Right lobe of liver (tissue), 6 donors: ENCODE results near the gene XRCC4. TPM values are rescaled to one million over a fixed set of nuclear protein-coding genes. Genes with fewer than 3 reads are reported as not detected.

ENCODE experiments used
- ATAC-seq, 4 donors: fragments of 200-7000 bp; cut with Tn5 transposase; one replicate each; pipeline ENCODE4 v1.9.1; 2020; ENCODE audit warnings: mild to moderate bottlenecking in 4 of 4, moderate library complexity in 4 of 4
- DNase-seq, 3 donors: peaks; one replicate each; pipeline ENCODE4 v3.0.0-alpha.2; 2020
- H3K27ac ChIP-seq, 3 donors: fragments of 200-600 bp; one replicate each; pipeline ENCODE4 v1.8.0; 2022
- H3K27me3 ChIP-seq, 2 donors: fragments of 200-600 bp; one replicate each; pipeline ENCODE4 v1.8.0; 2022
- H3K36me3 ChIP-seq, 4 donors: fragments of 200-600 bp; sonication (generic) in 1 of 4; one replicate each; pipeline versions ENCODE4 v1.5.1 to v1.8.0; 2017 to 2022; ENCODE audit warnings: control low read depth in 1 of 4
- H3K4me1 ChIP-seq, 4 donors: fragments of 200-600 bp; sonication (generic) in 1 of 4; one replicate each; pipeline versions ENCODE4 v1.5.1 to v1.8.0; 2017 to 2022; ENCODE audit warnings: control low read depth in 1 of 4
- H3K4me3 ChIP-seq, 3 donors: fragments of 200-600 bp; one replicate each; pipeline ENCODE4 v1.8.0; 2022
- H3K9me3 ChIP-seq, 4 donors: fragments of 200-600 bp; sonication (generic) in 1 of 4; one replicate each; pipeline versions ENCODE4 v1.5.1 to v1.8.0; 2017 to 2022; ENCODE audit warnings: control low read depth in 1 of 4
- POLR2A ChIP-seq: fragments of 450-650 bp; IDR thresholded peaks from one replicate; pipeline ENCODE4 v1.6.1; 2017; ENCODE audit warnings: antibody characterized with exemption, mild to moderate bottlenecking
- WGBS: methylation state at CpG from one replicate; pipeline ENCODE4 v1.1.6; 2018; ENCODE audit warnings: low coverage, low lambda C conversion rate; ENCODE audit not compliant: insufficient coverage; ENCODE audit errors: missing lambda C conversion rate; 5-methylcytosine and 5-hydroxymethylcytosine counted together
- intact Hi-C, 2 donors: fragments of 100-400 bp; cut with DNase I; formaldehyde crosslinking; loops; one replicate each; pipeline versions ENCODE4 v1.11.2 to v1.14.1; 2022
- total RNA-seq, 6 experiments: library from RNA; depleted of rRNA in 2 of 6; stranded (reverse); fragments of >200 nt in 2 of 6; fragmentation: NEBNext Ultra II Directional in 3 of 6; extraction: Animal tissue kit (Norgen Biotek cat#: 25700) in 3 of 6; gene quantifications; one replicate each; pipeline versions ENCODE4 v1.1.0 to v1.2.4, GENCODE V29; 2016 to 2023
- TF ChIP-seq, protein P1 (sequence below), 4 donors: fragments of 200-600 bp in 3 of 4; fragments of 450-650 bp in 1 of 4; IDR thresholded peaks; one replicate each; pipeline versions ENCODE4 v1.5.1 to v1.8.0; 2016 to 2022; ENCODE audit warnings: antibody characterized with exemption in 4 of 4, mild to moderate bottlenecking in 2 of 4
- donor health status: DM: no; HTN: yes; CAD: no.
- donor health status: DM: no; HTN: no; CAD: no.
- donor health status: DM: no; HTN: no; CAD: no.
- donor health status: DM: no; HTN: yes; CAD: no.
- donor health status: DM: no; HTN: yes; CAD: no.

The XRCC4 gene
- total RNA-seq, 6 experiments from 2014 or later = 1.6 to 4.8 (median 2.5) TPM

DNA sequence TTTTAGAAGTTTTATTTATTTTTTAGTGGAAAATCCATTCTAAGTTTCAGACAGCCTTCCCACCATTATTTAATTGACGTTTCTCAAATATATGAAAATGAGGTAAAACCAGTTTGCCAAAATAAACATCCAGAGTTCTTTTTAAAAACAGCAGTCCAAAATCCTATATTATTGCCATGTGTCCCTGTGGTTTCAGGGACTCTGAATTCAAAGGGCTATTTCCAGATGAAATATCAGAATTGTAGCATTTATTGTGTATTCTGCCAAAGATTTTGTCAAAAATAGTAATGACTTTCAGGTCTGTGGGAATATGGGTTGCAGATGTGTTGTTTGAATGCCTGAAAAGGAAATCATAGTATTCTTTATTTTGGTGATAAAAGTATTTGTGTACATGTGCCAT lies 41.6 kb downstream of the XRCC4 start:
- intact Hi-C loops = no loop called here
- TF ChIP-seq, protein P1, sequence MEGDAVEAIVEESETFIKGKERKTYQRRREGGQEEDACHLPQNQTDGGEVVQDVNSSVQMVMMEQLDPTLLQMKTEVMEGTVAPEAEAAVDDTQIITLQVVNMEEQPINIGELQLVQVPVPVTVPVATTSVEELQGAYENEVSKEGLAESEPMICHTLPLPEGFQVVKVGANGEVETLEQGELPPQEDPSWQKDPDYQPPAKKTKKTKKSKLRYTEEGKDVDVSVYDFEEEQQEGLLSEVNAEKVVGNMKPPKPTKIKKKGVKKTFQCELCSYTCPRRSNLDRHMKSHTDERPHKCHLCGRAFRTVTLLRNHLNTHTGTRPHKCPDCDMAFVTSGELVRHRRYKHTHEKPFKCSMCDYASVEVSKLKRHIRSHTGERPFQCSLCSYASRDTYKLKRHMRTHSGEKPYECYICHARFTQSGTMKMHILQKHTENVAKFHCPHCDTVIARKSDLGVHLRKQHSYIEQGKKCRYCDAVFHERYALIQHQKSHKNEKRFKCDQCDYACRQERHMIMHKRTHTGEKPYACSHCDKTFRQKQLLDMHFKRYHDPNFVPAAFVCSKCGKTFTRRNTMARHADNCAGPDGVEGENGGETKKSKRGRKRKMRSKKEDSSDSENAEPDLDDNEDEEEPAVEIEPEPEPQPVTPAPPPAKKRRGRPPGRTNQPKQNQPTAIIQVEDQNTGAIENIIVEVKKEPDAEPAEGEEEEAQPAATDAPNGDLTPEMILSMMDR (IDR thresholded peaks at IDR 0.05) = no peak
- no peak for TF ChIP-seq POLR2A
- Histone ChIP-seq H3K9me3 (no peaks in the 10 kb centered on the region), H3K27ac (no peak overlapping the region), H3K4me3 (no peak overlapping the region), H3K36me3 (no peaks in the 10 kb centered on the region), H3K4me1 (no peaks in the 10 kb centered on the region), H3K27me3 (no peaks in the 10 kb centered on the region)
- ATAC-seq (no peak), DNase-seq (no peak)
- WGBS = 31% methylated on average over 1 of the region's 1 CpG

DNA sequence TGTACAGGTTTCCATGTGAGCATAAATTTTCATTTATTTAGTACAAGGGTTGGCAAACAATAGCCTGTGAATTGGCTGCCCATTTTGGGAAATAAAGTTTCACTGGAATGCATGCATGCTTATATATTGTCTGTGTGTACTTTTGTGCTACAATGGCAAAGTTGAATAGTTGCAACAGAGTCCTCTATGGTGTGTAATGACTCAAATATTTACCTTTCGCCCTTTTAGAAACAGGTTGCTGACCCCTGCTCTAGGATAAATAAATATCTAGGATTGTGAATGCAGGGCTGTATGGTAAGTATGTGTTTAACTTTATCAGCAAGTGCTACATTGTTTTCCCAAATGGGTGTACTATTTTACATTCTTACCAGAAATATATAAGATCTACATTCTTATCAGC lies 47.2 kb downstream of the XRCC4 start:
- H3K27me3 ChIP-seq = no peaks in the 10 kb centered on the region
- intact Hi-C loops = no loop called here
- no peaks in the 10 kb centered on the region for H3K4me1 ChIP-seq
- DNase-seq (no peak), ATAC-seq (peak; percentile 69 to 96 (median 86))
- no peak overlapping the region for H3K4me3 ChIP-seq
- H3K27ac ChIP-seq = no peak overlapping the region
- H3K36me3 ChIP-seq = no peaks in the 10 kb centered on the region
- WGBS = 38% methylated on average over 1 of the region's 1 CpG
- no peaks in the 10 kb centered on the region for H3K9me3 ChIP-seq
- TF ChIP-seq, protein P1 (IDR thresholded peaks at IDR 0.05) = no peak
- TF ChIP-seq POLR2A = no peak

DNA sequence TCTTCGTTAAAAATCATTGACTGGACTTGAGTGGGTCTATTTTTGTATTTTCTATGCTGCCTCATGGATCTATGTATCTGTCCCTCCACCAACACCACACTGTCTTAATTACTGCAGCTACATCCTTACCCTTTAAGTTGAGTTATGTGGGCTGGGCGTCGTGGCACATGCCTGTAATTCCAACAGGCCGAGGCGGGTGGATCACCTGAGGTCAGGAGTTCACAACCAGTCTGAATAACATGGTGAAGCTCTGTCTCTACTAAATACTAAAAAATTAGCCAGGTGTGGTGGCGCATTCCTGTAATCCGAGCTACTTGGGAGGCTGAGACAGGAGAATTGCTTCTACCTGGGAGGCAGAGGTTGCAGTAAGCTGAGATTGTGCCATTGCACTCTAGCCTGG lies 48.2 kb downstream of the XRCC4 start:
- Histone ChIP-seq H3K4me3 (no peak overlapping the region), H3K36me3 (no peaks in the 10 kb centered on the region), H3K4me1 (no peaks in the 10 kb centered on the region), H3K27me3 (no peaks in the 10 kb centered on the region), H3K27ac (no peak overlapping the region), H3K9me3 (no peaks in the 10 kb centered on the region)
- intact Hi-C loops = no loop called here
- 72% methylated on average over 6 of the region's 7 CpGs for WGBS
- ATAC-seq (no peak), DNase-seq (no peak)
- no peak for TF ChIP-seq POLR2A
- TF ChIP-seq, protein P1 (IDR thresholded peaks at IDR 0.05) = no peak

DNA sequence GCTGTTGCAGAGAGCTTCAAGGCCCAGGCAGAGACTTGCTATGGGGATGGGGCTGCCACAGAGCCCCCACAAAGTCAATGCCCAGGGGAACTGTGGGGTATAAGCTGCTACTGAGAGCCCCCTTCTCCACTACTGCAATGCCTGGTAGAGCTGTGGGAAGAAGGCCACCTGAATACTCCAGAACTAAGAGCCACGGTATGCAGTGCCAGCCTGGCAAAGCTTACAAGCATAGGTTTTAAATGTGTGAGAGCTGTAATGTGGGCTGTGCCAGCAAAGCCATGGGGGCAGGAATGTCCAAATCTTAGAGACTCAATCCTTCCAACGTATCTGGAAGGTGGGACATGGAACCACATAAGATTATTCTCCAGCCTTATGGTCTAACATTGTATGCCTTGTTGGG lies 49.2 kb downstream of the XRCC4 start:
- DNase-seq = no peak

More for the DNA sequence above, 49.2 kb downstream of the XRCC4 start:
- H3K9me3 ChIP-seq = no peaks in the 10 kb centered on the region
- 50% methylated on average over 2 of the region's 2 CpGs for WGBS
- H3K4me1 ChIP-seq = no peaks in the 10 kb centered on the region
- H3K36me3 ChIP-seq = no peaks in the 10 kb centered on the region
- intact Hi-C loops = no loop called here
- H3K4me3 ChIP-seq = no peak overlapping the region
- TF ChIP-seq, protein P1 (IDR thresholded peaks at IDR 0.05) = no peak
- TF ChIP-seq POLR2A = no peak
- no peak overlapping the region for H3K27ac ChIP-seq
- ATAC-seq = no peak
- no peaks in the 10 kb centered on the region for H3K27me3 ChIP-seq
